MM.1S (cell line): ENCODE measurements around the gene EP400.
"Not testable (repeated sequence)": the region's sequence is repeated elsewhere in the genome, so short reads cannot be mapped to it uniquely, and the experiment has no call there.

Experiments
- DNase-seq: peaks from one replicate; pipeline ENCODE4 v3.0.0-alpha.2; 2015
- H2AFZ ChIP-seq: fragments of 300-600 bp; sonication (generic); 2 replicates; pipeline ENCODE4 v1.6.0; 2016; ENCODE audit warnings: antibody characterized with exemption, low read length
- H3F3A ChIP-seq: fragments of 300-600 bp; sonication (generic); 2 replicates; pipeline ENCODE4 v1.6.1; 2016; ENCODE audit warnings: mild to moderate bottlenecking, antibody characterized with exemption, low read length, moderate library complexity, mixed read lengths; ENCODE audit not compliant: insufficient read depth
- H3K27ac ChIP-seq: fragments of 300-600 bp; sonication (generic); 2 replicates; pipeline ENCODE4 v1.5.1; 2016; ENCODE audit warnings: mild to moderate bottlenecking, low read length
- H3K27me3 ChIP-seq: fragments of 300-600 bp; sonication (generic); replicated peaks from 2 replicates; pipeline ENCODE4 v1.6.0; 2016; ENCODE audit warnings: low read length; ENCODE audit not compliant: insufficient read depth
- H3K36me3 ChIP-seq: fragments of 300-600 bp; sonication (generic); replicated peaks from 2 replicates; pipeline ENCODE4 v1.6.1; 2016; ENCODE audit warnings: mild to moderate bottlenecking, low read length, mixed read lengths; ENCODE audit not compliant: insufficient read depth
- H3K4me1 ChIP-seq: fragments of 300-600 bp; sonication (generic); 2 replicates; pipeline ENCODE4 v1.6.1; 2016; ENCODE audit warnings: low read length, mixed read lengths
- H3K4me2 ChIP-seq: fragments of 300-600 bp; sonication (generic); 2 replicates; pipeline ENCODE4 v1.6.0; 2016; ENCODE audit warnings: low read depth, low read length
- H3K4me3 ChIP-seq: fragments of 300-600 bp; sonication (generic); 2 replicates; pipeline ENCODE4 v1.5.1; 2016; ENCODE audit warnings: low read length, mixed read lengths
- H3K79me2 ChIP-seq: fragments of 300-600 bp; sonication (generic); 2 replicates; pipeline ENCODE4 v1.6.1; 2016; ENCODE audit warnings: mixed run types, low read length, mixed read lengths
- H3K9ac ChIP-seq: fragments of 300-600 bp; sonication (generic); 2 replicates; pipeline ENCODE4 v1.6.1; 2016; ENCODE audit warnings: low read length, mixed read lengths
- H3K9me2 ChIP-seq: fragments of 300-600 bp; sonication (generic); replicated peaks from 2 replicates; pipeline ENCODE4 v1.6.1; 2016; ENCODE audit warnings: mild to moderate bottlenecking, low read length, mixed read lengths; ENCODE audit not compliant: insufficient read depth
- H3K9me3 ChIP-seq: fragments of 300-600 bp; sonication (generic); replicated peaks from 2 replicates; pipeline ENCODE4 v1.6.1; 2016; ENCODE audit warnings: mild to moderate bottlenecking, low read length, mixed read lengths; ENCODE audit not compliant: insufficient read depth
- H4K20me1 ChIP-seq: fragments of 300-600 bp; sonication (generic); 2 replicates; pipeline ENCODE4 v1.6.1; 2016; ENCODE audit warnings: mild to moderate bottlenecking, low read length, moderate library complexity, mixed read lengths; ENCODE audit not compliant: insufficient read depth
- EZH2 ChIP-seq: fragments of 300-600 bp; sonication (generic); optimal IDR thresholded peaks from 2 replicates; pipeline ENCODE3; 2017; ENCODE audit warnings: low read depth, mild to moderate bottlenecking, antibody characterized with exemption, low read length, mixed read lengths
- EZH2phosphoT487 ChIP-seq: fragments of 300-600 bp; sonication (generic); IDR thresholded peaks from 2 replicates; pipeline ENCODE4 v1.6.1; 2018; ENCODE audit warnings: antibody characterized with exemption, low read length
- TF ChIP-seq, protein P1 (sequence below): fragments of 300-600 bp; sonication (generic); IDR thresholded peaks from 2 replicates; pipeline ENCODE4 v1.5.1; 2016; ENCODE audit warnings: antibody characterized with exemption, low read length, mixed read lengths

Gene EP400

GRCh38 chr12:131983026-131983425 lies 33.3 kb downstream of the EP400 start:
- H3K9me2 ChIP-seq = no peaks in the 10 kb centered on the region
- no peak for DNase-seq
- no peak overlapping the region for H2AFZ ChIP-seq
- no peaks in the 10 kb centered on the region for H3K4me1 ChIP-seq
- H3K4me2 ChIP-seq = no peak overlapping the region
- H3K36me3 ChIP-seq = no peaks in the 10 kb centered on the region
- no peak overlapping the region for H3K9ac ChIP-seq
- no peaks in the 10 kb centered on the region for H3F3A ChIP-seq
- H3K27ac ChIP-seq = no peak overlapping the region
- no peaks in the 10 kb centered on the region for H3K9me3 ChIP-seq
- TF ChIP-seq EZH2 = no peak
- no peak for TF ChIP-seq EZH2phosphoT487
- TF ChIP-seq, protein P1, sequence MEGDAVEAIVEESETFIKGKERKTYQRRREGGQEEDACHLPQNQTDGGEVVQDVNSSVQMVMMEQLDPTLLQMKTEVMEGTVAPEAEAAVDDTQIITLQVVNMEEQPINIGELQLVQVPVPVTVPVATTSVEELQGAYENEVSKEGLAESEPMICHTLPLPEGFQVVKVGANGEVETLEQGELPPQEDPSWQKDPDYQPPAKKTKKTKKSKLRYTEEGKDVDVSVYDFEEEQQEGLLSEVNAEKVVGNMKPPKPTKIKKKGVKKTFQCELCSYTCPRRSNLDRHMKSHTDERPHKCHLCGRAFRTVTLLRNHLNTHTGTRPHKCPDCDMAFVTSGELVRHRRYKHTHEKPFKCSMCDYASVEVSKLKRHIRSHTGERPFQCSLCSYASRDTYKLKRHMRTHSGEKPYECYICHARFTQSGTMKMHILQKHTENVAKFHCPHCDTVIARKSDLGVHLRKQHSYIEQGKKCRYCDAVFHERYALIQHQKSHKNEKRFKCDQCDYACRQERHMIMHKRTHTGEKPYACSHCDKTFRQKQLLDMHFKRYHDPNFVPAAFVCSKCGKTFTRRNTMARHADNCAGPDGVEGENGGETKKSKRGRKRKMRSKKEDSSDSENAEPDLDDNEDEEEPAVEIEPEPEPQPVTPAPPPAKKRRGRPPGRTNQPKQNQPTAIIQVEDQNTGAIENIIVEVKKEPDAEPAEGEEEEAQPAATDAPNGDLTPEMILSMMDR = no peak
- no peaks in the 10 kb centered on the region for H3K79me2 ChIP-seq
- no peaks in the 10 kb centered on the region for H4K20me1 ChIP-seq
- no peak overlapping the region for H3K4me3 ChIP-seq
- no peaks in the 10 kb centered on the region for H3K27me3 ChIP-seq

GRCh38 chr12:131983554-131983953 lies 33.8 kb downstream of the EP400 start:
- no peaks in the 10 kb centered on the region for H4K20me1 ChIP-seq
- no peak for DNase-seq
- no peaks in the 10 kb centered on the region for H3K27me3 ChIP-seq
- H3K4me3 ChIP-seq = no peak overlapping the region
- no peaks in the 10 kb centered on the region for H3K9me2 ChIP-seq
- TF ChIP-seq, protein P1 = no peak
- TF ChIP-seq EZH2 (no peak), EZH2phosphoT487 (no peak)
- no peaks in the 10 kb centered on the region for H3K9me3 ChIP-seq
- no peaks in the 10 kb centered on the region for H3K4me1 ChIP-seq
- no peaks in the 10 kb centered on the region for H3F3A ChIP-seq
- H2AFZ ChIP-seq = no peak overlapping the region
- H3K4me2 ChIP-seq = no peak overlapping the region
- no peaks in the 10 kb centered on the region for H3K36me3 ChIP-seq
- no peak overlapping the region for H3K27ac ChIP-seq
- no peak overlapping the region for H3K9ac ChIP-seq
- no peaks in the 10 kb centered on the region for H3K79me2 ChIP-seq

- H4K20me1 ChIP-seq = no peaks in the 10 kb centered on the region
- no peaks in the 10 kb centered on the region for H3K36me3 ChIP-seq
- H3K4me1 ChIP-seq = no peaks in the 10 kb centered on the region
- H3F3A ChIP-seq = no peaks in the 10 kb centered on the region
- H3K9me2 ChIP-seq = no peaks in the 10 kb centered on the region
- H3K27me3 ChIP-seq = no peaks in the 10 kb centered on the region
- no peak overlapping the region for H3K4me2 ChIP-seq
- H2AFZ ChIP-seq = no peak overlapping the region
- DNase-seq = no peak
- no peak overlapping the region for H3K4me3 ChIP-seq
- no peaks in the 10 kb centered on the region for H3K9me3 ChIP-seq
- H3K79me2 ChIP-seq = no peaks in the 10 kb centered on the region
- no peak for TF ChIP-seq EZH2
- no peak for TF ChIP-seq EZH2phosphoT487
- TF ChIP-seq, protein P1 = no peak
- no peak overlapping the region for H3K9ac ChIP-seq
- H3K27ac ChIP-seq = no peak overlapping the region
These were observed 34.6 kb downstream of the EP400 start for GRCh38 chr12:131984334-131984733.

- not testable (repeated sequence) for H3K4me2 ChIP-seq
These were observed 35.8 kb downstream of the EP400 start for GRCh38 chr12:131985510-131985875.

More at GRCh38 chr12:131985510-131985875, 35.8 kb downstream of the EP400 start:
- H3K9me2 ChIP-seq, H3K9me3 ChIP-seq, H3K27me3 ChIP-seq, H3K9ac ChIP-seq, DNase-seq, H3K27ac ChIP-seq, H3K4me1 ChIP-seq, H3F3A ChIP-seq, H4K20me1 ChIP-seq, H3K4me3 ChIP-seq, H2AFZ ChIP-seq, H3K79me2 ChIP-seq, H3K36me3 ChIP-seq: not testable (repeated sequence)
